Lung (tissue), 12 donors: ENCODE measurements around the gene LSM4. TPM values are rescaled to one million over a fixed set of nuclear protein-coding genes. Genes with fewer than 3 reads are reported as not detected.

ENCODE experiments used
- ATAC-seq: fragments of 200-7000 bp; cut with Tn5 transposase; one replicate; pipeline ENCODE4 v1.9.1; 2020; ENCODE audit warnings: moderate number of reproducible peaks; ENCODE audit not compliant: insufficient read depth, low FRiP score
- DNase-seq, 3 donors: peaks; one replicate each; pipeline ENCODE4 v3.0.0-alpha.2; 2013 to 2017
- H3K27ac ChIP-seq, 2 donors: one replicate each; pipeline ENCODE4 v1.5.1; 2013; ENCODE audit warnings: mild to moderate bottlenecking in 2 of 2, moderate library complexity in 2 of 2, control low read depth in 1 of 2, inconsistent platforms in 1 of 2, low read depth in 1 of 2, low read length in 1 of 2
- H3K27me3 ChIP-seq, 3 donors: one replicate each; pipeline ENCODE4 v1.5.1; 2013; ENCODE audit warnings: low read length in 2 of 3; ENCODE audit not compliant: control insufficient read depth in 3 of 3, insufficient read depth in 3 of 3
- H3K36me3 ChIP-seq, 4 donors: one replicate each; pipeline ENCODE4 v1.5.1; 2013; ENCODE audit warnings: low read length in 4 of 4, mild to moderate bottlenecking in 1 of 4, moderate library complexity in 1 of 4; ENCODE audit not compliant: control insufficient read depth in 4 of 4, insufficient read depth in 4 of 4
- H3K4me1 ChIP-seq, 5 donors: one replicate each; pipeline ENCODE4 v1.5.1; 2013; ENCODE audit warnings: low read length in 5 of 5, mild to moderate bottlenecking in 2 of 5, moderate library complexity in 1 of 5; ENCODE audit not compliant: control insufficient read depth in 5 of 5, insufficient read depth in 5 of 5
- H3K4me3 ChIP-seq: one replicate; pipeline ENCODE4 v1.5.1; 2013; ENCODE audit warnings: mild to moderate bottlenecking, control low read depth, moderate library complexity
- H3K9ac ChIP-seq, 2 donors: one replicate each; pipeline ENCODE4 v1.5.1; 2013; ENCODE audit warnings: low read length in 2 of 2, control low read depth in 1 of 2; ENCODE audit not compliant: insufficient read depth in 1 of 2
- H3K9me3 ChIP-seq, 4 donors: one replicate each; pipeline ENCODE4 v1.5.1; 2013; ENCODE audit warnings: low read length in 3 of 4, mild to moderate bottlenecking in 1 of 4, moderate library complexity in 1 of 4; ENCODE audit not compliant: control insufficient read depth in 4 of 4, insufficient read depth in 3 of 4
- CTCF ChIP-seq: IDR thresholded peaks from 2 replicates; pipeline ENCODE4 v1.5.1; 2012; ENCODE audit warnings: mild to moderate bottlenecking; ENCODE audit errors: control extremely low read depth, extremely low read depth
- WGBS, 2 donors: extraction: QIAGEN DNeasy Blood & Tissue Kit; methylation state at CpG; one replicate each; pipeline ENCODE4 v1.1.7; 2013; 5-methylcytosine and 5-hydroxymethylcytosine counted together
- polyA plus RNA-seq, 2 donors: library from polyadenylated mRNA; stranded (reverse); fragments of 200-250 nt; gene quantifications; one replicate each; pipeline ENCODE4 v1.2.1, GENCODE V29; 2013
- total RNA-seq, 2 donors: library from RNA; depleted of rRNA in 1 of 2; stranded (reverse); fragments of >200 nt in 1 of 2; gene quantifications; one replicate each; pipeline ENCODE4 v1.2.1, GENCODE V29; 2014 to 2021
- donor health status: control.
- donor health status: control.
- donor health status: Bipolar disorder and iron deficiency.
- donor health status: healthy.
- donor health status: DM: yes; HTN: yes; CAD: no.

The LSM4 gene
- total and polyA plus RNA-seq, 4 donors, result 67.7 to 217 (median 114) TPM

- ATAC-seq (no peak), DNase-seq (peak in 1 of 3 donors; percentile 46)
These were observed 4.7 kb downstream of the LSM4 start for GRCh38 chr19:18317961-18318800.

GRCh38 chr19:18313398-18313797 is 9.5 kb downstream of the LSM4 start:
- no peak overlapping the region for H3K4me3 ChIP-seq
- no peak overlapping the region for H3K9ac ChIP-seq
- H3K27me3 ChIP-seq, result no peaks in the 10 kb centered on the region
- peaks cover 0 to 38% (median 17%) of the 10 kb centered on the region in 4 donors for H3K36me3 ChIP-seq
- no peak for DNase-seq
- WGBS, 2 donors, result 97 to 99% methylated on average over 3 of the region's 3 CpGs
- no peak for ATAC-seq
- TF ChIP-seq CTCF, result no peak
- no peaks in the 10 kb centered on the region for H3K9me3 ChIP-seq
- no peak overlapping the region for H3K27ac ChIP-seq
- H3K4me1 ChIP-seq, result peaks cover 0 to 7% (median 0%) of the 10 kb centered on the region in 5 donors

More at GRCh38 chr19:18317961-18318800, 4.7 kb downstream of the LSM4 start:
- peaks cover 0 to 26% (median 15%) of the 10 kb centered on the region in 5 donors for H3K4me1 ChIP-seq
- no peaks in the 10 kb centered on the region for H3K27me3 ChIP-seq
- WGBS, 2 donors, result 21 to 37% methylated on average over 18 of the region's 18 CpGs
- peak overlapping the region; percentile 14 to 95 for H3K27ac ChIP-seq
- no peak overlapping the region for H3K9ac ChIP-seq
- no peak for TF ChIP-seq CTCF
- no peaks in the 10 kb centered on the region for H3K9me3 ChIP-seq
- peaks cover 0 to 7% (median 6%) of the 10 kb centered on the region in 4 donors for H3K36me3 ChIP-seq
- H3K4me3 ChIP-seq, result no peak overlapping the region

GRCh38 chr19:18312092-18312534 is 10.8 kb downstream of the LSM4 start:
- H3K9ac ChIP-seq, result no peak overlapping the region
- peaks cover 0 to 42% (median 18%) of the 10 kb centered on the region in 4 donors for H3K36me3 ChIP-seq
- peaks cover 0 to 5% (median 0%) of the 10 kb centered on the region in 5 donors for H3K4me1 ChIP-seq
- peak overlapping the region in 1 of 2 donors; percentile 0 for H3K27ac ChIP-seq
- no peaks in the 10 kb centered on the region for H3K27me3 ChIP-seq
- TF ChIP-seq CTCF, result no peak
- no peak overlapping the region for H3K4me3 ChIP-seq
- DNase-seq (no peak), ATAC-seq (no peak)
- WGBS, 2 donors, result 94 to 95% methylated on average over 11 of the region's 11 CpGs
- no peaks in the 10 kb centered on the region for H3K9me3 ChIP-seq
